Urinary bladder (tissue), 4 donors: ENCODE measurements around the gene RMRP. TPM values are rescaled to one million over a fixed set of nuclear protein-coding genes. Genes with fewer than 3 reads are reported as not detected.

Experiments used
- DNase-seq: peaks from one replicate; pipeline ENCODE4 v3.0.0-alpha.2; 2015; ENCODE audit errors: extremely low spot score
- H3K27ac ChIP-seq: one replicate; pipeline ENCODE4 v1.5.1; 2013; ENCODE audit warnings: low read depth, mild to moderate bottlenecking, moderate library complexity
- H3K36me3 ChIP-seq: one replicate; pipeline ENCODE4 v1.6.1; 2013; ENCODE audit warnings: mild to moderate bottlenecking, moderate library complexity; ENCODE audit not compliant: insufficient read depth
- H3K4me1 ChIP-seq: one replicate; pipeline ENCODE4 v1.6.1; 2013; ENCODE audit warnings: mild to moderate bottlenecking, moderate library complexity; ENCODE audit not compliant: insufficient read depth
- H3K4me3 ChIP-seq: one replicate; pipeline ENCODE4 v1.5.1; 2013; ENCODE audit warnings: low read depth, low read length
- WGBS: extraction: QIAGEN DNeasy Blood & Tissue Kit; methylation state at CpG from one replicate; pipeline ENCODE4 v1.1.7; 2013; 5-methylcytosine and 5-hydroxymethylcytosine counted together
- polyA plus RNA-seq: library from polyadenylated mRNA; stranded (reverse); fragments of 200-250 nt; gene quantifications from one replicate; pipeline ENCODE4 v1.2.3, GENCODE V29; 2013
- total RNA-seq: library from RNA; depleted of rRNA; stranded (reverse); fragments of >200 nt; gene quantifications from one replicate; pipeline ENCODE4 v1.2.3, GENCODE V29; 2014
- donor health status: healthy with polysubstance abuse.
- donor health status: healthy.

Gene RMRP
- total and polyA plus RNA-seq, 2 donors = 99,097 TPM; not detected in 1

GRCh38 chr9:35691334-35691650 lies 33.5 kb upstream of the RMRP start:
- Histone ChIP-seq H3K4me3 (peak overlapping the region; percentile 64), H3K27ac (peak overlapping the region; percentile 93), H3K4me1 (no peaks in the 10 kb centered on the region), H3K36me3 (no peaks in the 10 kb centered on the region)
- no peak for DNase-seq
- 9% methylated on average over 10 of the region's 10 CpGs for WGBS

- no peaks in the 10 kb centered on the region for H3K4me1 ChIP-seq
- H3K36me3 ChIP-seq = no peaks in the 10 kb centered on the region
- 1% methylated on average over 61 of the region's 61 CpGs for WGBS
- DNase-seq = peak; percentile 41
- H3K4me3 ChIP-seq = peak overlapping the region; percentile 64
- peak overlapping the region; percentile 93 for H3K27ac ChIP-seq
Measured at GRCh38 chr9:35690614-35691333, 33.0 kb upstream of the RMRP start.

GRCh38 chr9:35690294-35690613 lies 32.4 kb upstream of the RMRP start:
- Histone ChIP-seq H3K4me3 (peak overlapping the region; percentile 64), H3K27ac (peak overlapping the region; percentile 93), H3K36me3 (no peaks in the 10 kb centered on the region), H3K4me1 (no peaks in the 10 kb centered on the region)
- no peak for DNase-seq
- under 1% methylated on average over 21 of the region's 21 CpGs for WGBS

- Histone ChIP-seq H3K36me3 (no peaks in the 10 kb centered on the region), H3K4me3 (peak within 1 kb of the TSS; percentile 64), H3K27ac (peak within 1 kb of the TSS; percentile 93), H3K4me1 (no peaks in the 10 kb centered on the region)
- DNase-seq = no peak
- WGBS = 10% methylated on average over 61 of the region's 61 CpGs
Measured at GRCh38 chr9:35689542-35690293, 31.9 kb upstream of the RMRP start, which contains the start of gene TPM2. Gene TPM2 (minus strand): TSS chr9:35689925. CDS start chr9:35689817, 108 bp downstream.

- H3K27ac ChIP-seq = peak overlapping the region; percentile 86
- WGBS = 30% methylated on average over 12 of the region's 12 CpGs
- H3K4me1 ChIP-seq = no peaks in the 10 kb centered on the region
- H3K36me3 ChIP-seq = no peaks in the 10 kb centered on the region
- H3K4me3 ChIP-seq = peak overlapping the region; percentile 64
- no peak for DNase-seq
Measured at GRCh38 chr9:35688558-35689541, 31.0 kb upstream of the RMRP start.

GRCh38 chr9:35687972-35688557 lies 30.2 kb upstream of the RMRP start:
- no peak overlapping the region for H3K27ac ChIP-seq
- 56% methylated on average over 2 of the region's 2 CpGs for WGBS
- H3K4me1 ChIP-seq = no peaks in the 10 kb centered on the region
- H3K36me3 ChIP-seq = no peaks in the 10 kb centered on the region
- H3K4me3 ChIP-seq = peak overlapping the region; percentile 64
- no peak for DNase-seq

- no peak overlapping the region for H3K27ac ChIP-seq
- 56% methylated on average over 2 of the region's 2 CpGs for WGBS
- H3K36me3 ChIP-seq = no peaks in the 10 kb centered on the region
- no peak overlapping the region for H3K4me3 ChIP-seq
- H3K4me1 ChIP-seq = no peaks in the 10 kb centered on the region
- no peak for DNase-seq
Measured at GRCh38 chr9:35687306-35687705, 29.5 kb upstream of the RMRP start.

GRCh38 chr9:35686222-35687203 lies 28.7 kb upstream of the RMRP start:
- Histone ChIP-seq H3K27ac (no peak overlapping the region), H3K4me3 (no peak overlapping the region), H3K36me3 (no peaks in the 10 kb centered on the region), H3K4me1 (no peaks in the 10 kb centered on the region)
- no peak for DNase-seq
- 47% methylated on average over 11 of the region's 11 CpGs for WGBS

GRCh38 chr9:35685506-35685905 lies 27.7 kb upstream of the RMRP start:
- Histone ChIP-seq H3K36me3 (no peaks in the 10 kb centered on the region), H3K27ac (no peak overlapping the region), H3K4me3 (no peak overlapping the region), H3K4me1 (no peaks in the 10 kb centered on the region)
- no peak for DNase-seq
- 56% methylated on average over 13 of the region's 13 CpGs for WGBS

- H3K27ac ChIP-seq = no peak overlapping the region
- H3K4me1 ChIP-seq = no peaks in the 10 kb centered on the region
- H3K4me3 ChIP-seq = no peak overlapping the region
- no peak for DNase-seq
- no peaks in the 10 kb centered on the region for H3K36me3 ChIP-seq
- 64% methylated on average over 10 of the region's 10 CpGs for WGBS
Measured at GRCh38 chr9:35684921-35685320, 27.1 kb upstream of the RMRP start.

- WGBS = 47% methylated on average over 2 of the region's 2 CpGs
- H3K36me3 ChIP-seq = no peaks in the 10 kb centered on the region
- H3K4me3 ChIP-seq = no peak overlapping the region
- H3K4me1 ChIP-seq = no peaks in the 10 kb centered on the region
- no peak overlapping the region for H3K27ac ChIP-seq
- no peak for DNase-seq
Measured at GRCh38 chr9:35683323-35683722, 25.5 kb upstream of the RMRP start.

GRCh38 chr9:35682520-35683315 lies 24.9 kb upstream of the RMRP start:
- DNase-seq = no peak
- Histone ChIP-seq H3K36me3 (no peaks in the 10 kb centered on the region), H3K4me1 (no peaks in the 10 kb centered on the region), H3K27ac (no peak overlapping the region), H3K4me3 (no peak overlapping the region)
- WGBS = 70% methylated on average over 10 of the region's 10 CpGs
